ENCODE measurements around the gene XPOT. TPM values are rescaled to one million over a fixed set of nuclear protein-coding genes. Genes with fewer than 3 reads are reported as not detected.

XPOT gene
- total RNA-seq, 1 experiment from 2014 or later, result 51.8 TPM

DNA sequence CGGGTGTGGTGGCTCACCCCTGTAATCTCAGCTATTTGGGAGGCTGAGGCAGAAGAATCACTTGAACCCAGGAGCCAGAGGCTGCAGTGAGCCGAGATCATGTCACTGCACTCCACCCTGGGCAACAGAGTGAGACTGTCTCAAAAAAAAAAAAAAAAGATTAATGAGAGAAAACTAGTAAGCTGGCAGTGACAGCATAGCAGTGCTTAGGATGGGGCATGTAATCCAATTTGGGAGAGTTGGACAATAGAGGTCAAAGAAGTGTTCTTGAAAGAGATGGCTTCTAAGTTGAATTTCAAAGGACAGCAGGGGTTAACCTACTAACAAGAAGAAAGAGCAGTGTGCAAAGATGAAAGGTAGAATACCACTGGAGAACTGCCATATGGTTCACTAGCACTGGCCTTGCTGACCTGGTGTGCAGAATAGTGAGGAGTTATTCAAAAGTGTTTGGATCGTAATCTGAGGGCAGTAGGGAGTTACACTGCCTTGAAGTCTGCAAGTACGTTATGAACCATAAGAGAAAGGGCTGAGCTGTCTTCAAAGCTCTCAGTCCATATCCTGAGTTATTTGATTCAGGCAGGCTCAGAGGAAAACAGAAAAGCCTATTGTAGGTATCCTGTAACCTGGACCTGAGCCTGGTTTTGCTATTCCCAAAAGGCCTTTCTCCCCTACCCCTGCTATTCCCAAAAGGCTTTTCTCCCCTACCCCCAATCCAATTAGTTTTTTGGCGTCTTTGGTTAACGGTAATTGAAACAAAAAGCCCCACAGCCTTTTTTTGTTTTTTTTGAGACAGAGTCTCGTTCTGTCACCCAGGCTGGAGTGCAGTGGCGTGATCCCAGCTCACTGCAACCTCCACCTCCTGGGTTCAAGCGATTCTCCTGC is 3.4 kb downstream of the XPOT start:
- no peaks in the 10 kb centered on the region for H3K27me3 ChIP-seq
- DNase-seq, result no peak
- H3K36me3 ChIP-seq, result peaks cover 70% of the 10 kb centered on the region
- H3K9me3 ChIP-seq, result no peaks in the 10 kb centered on the region
- H3K4me3 ChIP-seq, result no peak overlapping the region

- no peak for DNase-seq
- H3K9me3 ChIP-seq, result no peaks in the 10 kb centered on the region
- peaks cover 89% of the 10 kb centered on the region for H3K36me3 ChIP-seq
- H3K27me3 ChIP-seq, result no peaks in the 10 kb centered on the region
- H3K4me3 ChIP-seq, result no peak overlapping the region
These were observed 7.2 kb downstream of the XPOT start for GRCh38 chr12:64411427-64411826.

DNA sequence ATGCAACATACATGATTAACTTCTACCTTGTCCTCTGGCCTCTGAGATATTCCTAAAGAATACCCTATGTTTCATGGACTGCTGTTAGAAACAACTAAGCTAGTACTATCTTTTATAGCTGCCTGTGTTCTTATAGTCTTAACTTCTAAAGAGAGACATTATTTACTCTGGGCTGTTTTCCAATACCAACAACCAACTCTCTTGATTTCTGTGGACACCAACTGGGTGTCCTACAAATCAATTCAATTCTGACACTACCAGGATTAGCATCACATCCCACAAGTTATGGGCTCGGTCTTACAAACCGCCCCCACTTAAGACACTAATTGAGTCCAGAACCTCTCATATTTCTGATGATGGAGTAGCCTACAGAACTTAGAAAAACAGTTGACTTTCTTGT is 8.3 kb downstream of the XPOT start:
- no peak for DNase-seq
- H3K4me3 ChIP-seq, result no peak overlapping the region
- peaks cover 92% of the 10 kb centered on the region for H3K36me3 ChIP-seq
- H3K9me3 ChIP-seq, result no peaks in the 10 kb centered on the region
- no peaks in the 10 kb centered on the region for H3K27me3 ChIP-seq

- no peak for DNase-seq
- H3K9me3 ChIP-seq, result no peaks in the 10 kb centered on the region
- no peak overlapping the region for H3K4me3 ChIP-seq
- peaks cover 93% of the 10 kb centered on the region for H3K36me3 ChIP-seq
- no peaks in the 10 kb centered on the region for H3K27me3 ChIP-seq
These were observed 9.7 kb downstream of the XPOT start for GRCh38 chr12:64413884-64414283.

- H3K36me3 ChIP-seq, result peaks cover 96% of the 10 kb centered on the region
- H3K4me3 ChIP-seq, result no peak overlapping the region
- no peak for DNase-seq
- no peaks in the 10 kb centered on the region for H3K27me3 ChIP-seq
- H3K9me3 ChIP-seq, result no peaks in the 10 kb centered on the region
These were observed 14.0 kb downstream of the XPOT start for GRCh38 chr12:64418209-64418608.

- H3K27me3 ChIP-seq, result no peaks in the 10 kb centered on the region
- peaks cover 96% of the 10 kb centered on the region for H3K36me3 ChIP-seq
- DNase-seq, result no peak
- no peak overlapping the region for H3K4me3 ChIP-seq
- H3K9me3 ChIP-seq, result no peaks in the 10 kb centered on the region
These were observed 15.5 kb downstream of the XPOT start for GRCh38 chr12:64419696-64420095.

DNA sequence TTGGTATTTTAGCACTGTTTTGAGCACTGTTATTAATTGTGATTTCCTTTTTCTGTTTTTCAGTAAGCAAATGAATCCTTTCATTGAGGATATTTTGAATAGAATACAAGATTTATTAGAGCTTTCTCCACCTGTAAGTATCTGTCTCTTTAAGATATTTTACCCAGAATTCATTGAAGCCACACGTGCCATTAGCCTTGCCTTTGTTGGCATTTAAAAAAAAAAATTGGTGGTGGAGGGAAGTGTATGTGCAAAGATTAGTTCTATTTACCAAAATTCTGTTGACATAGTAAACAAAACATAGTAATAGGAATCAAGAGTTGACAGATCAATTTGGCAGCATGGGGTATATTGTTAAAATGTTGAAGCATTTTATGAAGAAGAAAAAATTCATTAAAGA is 23.8 kb downstream of the XPOT start:
- Histone ChIP-seq H3K36me3 (peaks cover 91% of the 10 kb centered on the region), H3K9me3 (no peaks in the 10 kb centered on the region), H3K4me3 (no peak overlapping the region), H3K27me3 (no peaks in the 10 kb centered on the region)
- no peak for DNase-seq

DNA sequence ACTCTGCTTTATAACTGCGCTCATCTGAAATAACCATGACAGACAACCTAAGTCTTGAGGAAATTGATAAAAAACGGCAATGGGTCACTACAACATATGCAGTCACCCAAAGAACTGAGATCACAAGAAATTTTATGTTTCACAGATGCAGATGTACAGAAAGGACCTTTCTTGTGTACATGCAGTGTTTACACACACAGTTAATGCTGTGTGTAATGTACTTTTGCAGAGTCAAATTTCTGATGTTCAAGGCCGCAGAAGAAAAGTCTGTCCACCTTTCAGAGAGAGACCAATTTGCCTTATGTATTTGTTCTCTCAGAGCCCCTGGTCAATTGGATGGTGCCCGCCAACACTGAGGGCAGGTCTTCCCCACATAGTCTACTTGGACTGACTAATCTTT is 24.8 kb downstream of the XPOT start:
- H3K4me3 ChIP-seq, result no peak overlapping the region
- no peaks in the 10 kb centered on the region for H3K27me3 ChIP-seq
- H3K36me3 ChIP-seq, result peaks cover 91% of the 10 kb centered on the region
- H3K9me3 ChIP-seq, result no peaks in the 10 kb centered on the region
- no peak for DNase-seq

GRCh38 chr12:64430886-64431285 is 26.7 kb downstream of the XPOT start:
- H3K4me3 ChIP-seq, result no peak overlapping the region
- no peak for DNase-seq
- no peaks in the 10 kb centered on the region for H3K9me3 ChIP-seq
- H3K36me3 ChIP-seq, result peaks cover 91% of the 10 kb centered on the region
- H3K27me3 ChIP-seq, result no peaks in the 10 kb centered on the region

DNA sequence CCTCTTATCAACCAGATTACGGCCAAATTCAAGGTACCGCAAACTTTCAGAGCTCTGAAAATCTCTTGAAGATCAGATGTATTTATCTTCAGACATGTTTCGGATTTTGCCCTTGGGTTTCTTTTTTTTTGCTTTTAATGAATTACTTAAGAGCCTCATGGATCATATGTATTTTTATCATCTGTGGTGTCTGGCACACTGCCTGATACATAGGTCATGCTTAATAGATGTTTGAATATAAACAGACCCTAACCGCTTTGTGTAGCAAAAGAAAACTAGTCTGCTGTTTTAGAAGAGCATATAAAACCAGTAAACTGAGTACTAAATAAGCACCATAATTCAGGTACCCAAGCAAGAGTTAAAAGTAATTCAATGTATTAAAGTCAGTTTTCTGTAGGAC is 27.6 kb downstream of the XPOT start:
- no peak for DNase-seq
- Histone ChIP-seq H3K9me3 (no peaks in the 10 kb centered on the region), H3K27me3 (no peaks in the 10 kb centered on the region), H3K36me3 (peaks cover 92% of the 10 kb centered on the region), H3K4me3 (no peak overlapping the region)

- H3K36me3 ChIP-seq, result peaks cover 98% of the 10 kb centered on the region
- DNase-seq, result no peak
- no peaks in the 10 kb centered on the region for H3K27me3 ChIP-seq
- H3K4me3 ChIP-seq, result no peak overlapping the region
- no peaks in the 10 kb centered on the region for H3K9me3 ChIP-seq
These were observed 29.7 kb downstream of the XPOT start for GRCh38 chr12:64433915-64434314.

GRCh38 chr12:64440100-64440499 is 35.9 kb downstream of the XPOT start:
- DNase-seq, result no peak
- Histone ChIP-seq H3K36me3 (peaks cover 96% of the 10 kb centered on the region), H3K27me3 (no peaks in the 10 kb centered on the region), H3K4me3 (no peak overlapping the region), H3K9me3 (no peaks in the 10 kb centered on the region)

DNA sequence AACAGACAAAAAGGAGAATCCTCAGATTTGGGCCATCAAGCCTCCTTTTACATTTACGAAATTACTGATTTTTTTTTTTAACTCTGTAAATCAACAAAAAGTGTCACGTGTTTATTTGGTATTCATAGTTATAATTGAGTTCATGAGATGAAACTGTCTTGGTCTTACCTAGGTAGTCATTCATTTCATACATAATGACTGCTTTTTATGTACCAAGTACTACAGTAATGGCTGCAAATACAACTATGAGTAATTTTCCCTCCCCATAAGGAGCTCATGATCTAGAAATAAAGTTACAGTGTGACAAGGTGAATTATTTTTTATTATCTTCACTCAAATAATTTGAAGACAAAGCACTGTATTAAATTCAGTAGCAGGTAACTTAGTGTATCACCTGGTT is 41.3 kb downstream of the XPOT start:
- Histone ChIP-seq H3K4me3 (no peak overlapping the region), H3K27me3 (no peaks in the 10 kb centered on the region), H3K36me3 (peaks cover 81% of the 10 kb centered on the region), H3K9me3 (no peaks in the 10 kb centered on the region)
- DNase-seq, result no peak

DNA sequence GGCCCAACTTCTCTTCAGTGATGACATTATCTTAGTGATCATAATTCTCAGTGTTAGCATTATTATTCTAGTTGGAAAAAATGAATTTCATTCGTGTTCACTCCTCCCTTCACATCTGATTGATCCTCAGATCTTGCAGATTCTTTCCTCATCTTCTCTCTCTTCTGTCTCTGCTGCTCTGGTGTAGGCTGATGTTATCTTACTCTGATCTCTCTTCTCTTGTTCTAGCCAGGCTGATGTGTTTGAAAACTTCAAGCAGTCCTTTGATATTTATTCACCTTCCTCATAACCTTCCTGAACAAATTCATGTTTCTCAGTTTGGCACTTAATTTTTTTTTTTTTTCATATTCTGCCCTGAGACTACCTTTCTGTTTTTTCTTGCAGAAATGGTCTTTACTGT is 42.1 kb downstream of the XPOT start:
- H3K36me3 ChIP-seq, result peaks cover 73% of the 10 kb centered on the region
- H3K9me3 ChIP-seq, result no peaks in the 10 kb centered on the region
- H3K27me3 ChIP-seq, result no peaks in the 10 kb centered on the region
- no peak for DNase-seq
- no peak overlapping the region for H3K4me3 ChIP-seq

- Histone ChIP-seq H3K9me3 (no peaks in the 10 kb centered on the region), H3K36me3 (peaks cover 39% of the 10 kb centered on the region)
These were observed 46.0 kb downstream of the XPOT start for GRCh38 chr12:64450057-64450640.

DNA sequence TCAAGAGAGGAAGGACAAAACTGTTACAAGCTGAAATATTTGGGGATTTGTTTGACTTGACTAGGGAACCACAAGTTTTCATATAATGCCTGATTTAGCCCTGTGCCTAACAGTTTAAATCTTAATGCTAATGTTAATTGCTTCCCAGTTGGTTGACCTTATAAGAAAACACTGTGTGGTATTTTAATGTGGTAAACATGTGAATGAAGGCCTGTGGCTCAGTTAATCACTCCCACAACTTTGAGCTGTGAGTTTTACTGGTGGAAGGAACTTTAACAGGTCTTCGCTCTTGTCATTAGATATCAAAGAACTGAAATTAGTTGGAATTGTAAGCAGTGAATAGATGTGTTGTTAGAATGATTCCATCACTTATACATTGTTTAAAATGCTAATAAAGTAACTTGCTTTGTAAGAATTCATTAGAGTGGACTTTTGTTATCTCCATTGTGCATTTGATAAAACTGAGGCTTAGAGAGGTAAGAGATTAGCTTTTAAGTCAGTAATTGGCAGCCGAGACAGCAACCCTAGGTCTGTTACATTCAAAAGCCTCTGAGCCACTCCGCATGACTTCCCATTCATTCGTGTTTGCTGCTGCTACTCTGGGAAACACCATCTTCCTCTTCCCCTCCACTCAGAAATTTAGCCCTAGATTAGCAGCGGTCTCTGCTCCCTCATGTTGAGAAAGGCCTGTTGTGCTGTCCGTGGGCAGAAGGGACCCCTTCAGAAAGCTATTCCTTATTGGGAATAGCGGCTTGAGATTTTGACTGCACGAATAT is 46.7 kb downstream of the XPOT start:
- Histone ChIP-seq H3K4me3 (peak overlapping the region; percentile 95), H3K9me3 (no peaks in the 10 kb centered on the region), H3K36me3 (peaks cover 35% of the 10 kb centered on the region), H3K27me3 (no peaks in the 10 kb centered on the region)
- no peak for DNase-seq

More at GRCh38 chr12:64450057-64450640, 46.0 kb downstream of the XPOT start:
- Histone ChIP-seq H3K4me3 (no peak overlapping the region), H3K27me3 (no peaks in the 10 kb centered on the region)
- DNase-seq, result no peak
